SK-N-MC (cell line): ENCODE results near the gene SOX1.

ENCODE experiments used
- DNase-seq: peaks from one replicate; pipeline ENCODE4 v3.0.0-alpha.2; 2011; ENCODE audit warnings: low read depth, low spot score
- H3K27ac ChIP-seq: fragments of 200-600 bp; sonication (generic); 2 replicates; pipeline ENCODE4 v1.5.1; 2016; ENCODE audit warnings: mixed run types
- H3K36me3 ChIP-seq: fragments of 200-600 bp; sonication (generic); 2 replicates; pipeline ENCODE4 v1.6.1; 2017; ENCODE audit warnings: antibody characterized with exemption, low read length, mixed read lengths; ENCODE audit not compliant: insufficient read depth
- H3K4me3 ChIP-seq: fragments of 200-600 bp; sonication (generic); 2 replicates; pipeline ENCODE4 v1.5.1; 2016
- H3K9ac ChIP-seq: fragments of 200-600 bp; sonication (generic); 2 replicates; pipeline ENCODE4 v1.8.0; 2017; ENCODE audit warnings: mixed run types, mixed read lengths; ENCODE audit not compliant: insufficient read length
- H3K9me3 ChIP-seq: fragments of 200-600 bp; sonication (generic); 2 replicates; pipeline ENCODE4 v1.6.1; 2017; ENCODE audit warnings: low read depth, mild to moderate bottlenecking, antibody characterized with exemption, low read length, moderate library complexity, mixed read lengths
- EZH2 ChIP-seq: fragments of 200-600 bp; sonication (generic); IDR thresholded peaks from one replicate; pipeline ENCODE4 v1.6.1; 2017; ENCODE audit warnings: antibody characterized with exemption
- FOXP2 ChIP-seq: optimal IDR thresholded peaks from 2 replicates; pipeline ENCODE3; 2011; ENCODE audit warnings: mild to moderate bottlenecking, moderate library complexity; ENCODE audit not compliant: insufficient read depth; ENCODE audit errors: extremely low read length, control extremely low read depth
- POLR2AphosphoS5 ChIP-seq: IDR thresholded peaks from 2 replicates; pipeline ENCODE4 v1.6.1; 2012; ENCODE audit warnings: mild to moderate bottlenecking, low read depth, low read length, borderline replicate concordance

The SOX1 gene

DNA sequence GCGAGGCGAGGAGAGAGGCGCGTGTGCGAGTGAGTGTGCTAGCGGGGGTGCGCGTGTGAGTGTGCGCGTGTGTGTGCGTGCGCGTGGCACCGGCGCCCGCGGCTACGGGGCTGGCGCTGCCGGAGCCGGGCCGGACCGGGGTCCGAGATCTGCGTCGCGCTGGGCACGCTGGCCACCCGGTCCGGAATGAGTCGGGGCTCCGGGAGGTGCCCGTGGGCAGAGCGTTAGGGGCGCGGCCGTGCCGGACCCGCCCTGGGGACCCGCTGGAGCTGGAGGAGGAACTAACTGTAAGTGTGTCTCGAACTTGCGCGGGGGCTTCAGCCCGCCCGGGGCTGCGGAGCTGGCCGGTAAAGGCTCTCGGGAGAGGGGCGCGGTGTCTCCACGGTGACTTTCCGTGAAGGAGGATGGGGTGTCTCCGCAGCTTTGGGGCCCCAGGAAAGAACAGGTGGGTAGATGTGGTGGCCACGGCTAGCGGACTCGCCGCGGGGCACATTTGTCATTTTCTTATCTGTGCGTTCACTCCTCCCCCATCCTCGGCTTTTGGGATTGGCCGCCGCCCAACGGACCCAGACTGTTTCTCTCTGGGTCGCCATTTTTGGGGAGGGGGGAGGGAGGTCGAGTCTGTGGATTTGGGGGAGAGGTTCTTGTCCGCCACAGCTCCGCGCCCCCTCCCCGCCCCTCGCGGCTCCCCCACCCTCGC is 10.1 kb upstream of the SOX1 start:
- no peaks in the 10 kb centered on the region for H3K9me3 ChIP-seq
- no peak overlapping the region for H3K4me3 ChIP-seq
- DNase-seq, result no peak
- TF ChIP-seq FOXP2 (no peak), POLR2AphosphoS5 (no peak), EZH2 (no peak)
- H3K27ac ChIP-seq, result no peak overlapping the region
- no peaks in the 10 kb centered on the region for H3K36me3 ChIP-seq
- no peak overlapping the region for H3K9ac ChIP-seq

GRCh38 chr13:112057439-112057735 is 9.6 kb upstream of the SOX1 start:
- no peak overlapping the region for H3K4me3 ChIP-seq
- TF ChIP-seq POLR2AphosphoS5, result no peak
- TF ChIP-seq FOXP2, result no peak
- no peak for DNase-seq
- no peak overlapping the region for H3K27ac ChIP-seq
- no peaks in the 10 kb centered on the region for H3K9me3 ChIP-seq
- no peaks in the 10 kb centered on the region for H3K36me3 ChIP-seq
- no peak overlapping the region for H3K9ac ChIP-seq

GRCh38 chr13:112057736-112058518 is 9.0 kb upstream of the SOX1 start:
- no peak overlapping the region for H3K4me3 ChIP-seq
- H3K9ac ChIP-seq, result no peak overlapping the region
- TF ChIP-seq POLR2AphosphoS5 (no peak), EZH2 (peak; percentile 85), FOXP2 (no peak)
- H3K9me3 ChIP-seq, result no peaks in the 10 kb centered on the region
- no peaks in the 10 kb centered on the region for H3K36me3 ChIP-seq
- DNase-seq, result no peak
- H3K27ac ChIP-seq, result no peak overlapping the region

GRCh38 chr13:112058519-112058873 is 8.5 kb upstream of the SOX1 start:
- no peak overlapping the region for H3K9ac ChIP-seq
- H3K9me3 ChIP-seq, result no peaks in the 10 kb centered on the region
- no peaks in the 10 kb centered on the region for H3K36me3 ChIP-seq
- no peak overlapping the region for H3K27ac ChIP-seq
- DNase-seq, result no peak
- no peak for TF ChIP-seq POLR2AphosphoS5
- TF ChIP-seq EZH2, result no peak
- no peak for TF ChIP-seq FOXP2
- H3K4me3 ChIP-seq, result no peak overlapping the region

DNA sequence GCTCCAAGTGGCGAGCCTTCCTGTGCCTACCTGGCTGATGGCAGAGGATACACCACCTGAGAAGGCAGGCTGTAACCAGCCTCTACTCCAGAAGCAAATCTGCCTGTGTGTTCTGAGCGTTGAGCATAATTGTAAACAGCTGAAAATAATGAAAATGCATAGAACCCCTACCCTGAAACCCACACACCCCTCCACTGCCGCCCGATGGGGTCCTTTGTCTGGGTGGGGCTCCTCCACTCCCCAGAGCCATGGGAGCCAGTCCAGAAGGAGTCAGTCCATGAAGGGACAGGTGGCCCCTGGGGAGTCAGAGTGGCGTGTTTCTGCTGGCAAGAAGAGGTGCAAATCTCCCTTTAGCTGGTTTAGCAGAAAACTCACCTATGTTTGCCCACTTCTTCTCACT is 8.0 kb upstream of the SOX1 start:
- H3K9ac ChIP-seq, result no peak overlapping the region
- H3K4me3 ChIP-seq, result no peak overlapping the region
- H3K9me3 ChIP-seq, result no peaks in the 10 kb centered on the region
- no peak for TF ChIP-seq POLR2AphosphoS5
- no peak for TF ChIP-seq EZH2
- no peak for TF ChIP-seq FOXP2
- H3K36me3 ChIP-seq, result no peaks in the 10 kb centered on the region
- no peak overlapping the region for H3K27ac ChIP-seq
- no peak for DNase-seq

- TF ChIP-seq POLR2AphosphoS5 (no peak), FOXP2 (no peak), EZH2 (no peak)
- no peak overlapping the region for H3K9ac ChIP-seq
- H3K27ac ChIP-seq, result no peak overlapping the region
- no peak for DNase-seq
- H3K4me3 ChIP-seq, result no peak overlapping the region
- no peaks in the 10 kb centered on the region for H3K36me3 ChIP-seq
- no peaks in the 10 kb centered on the region for H3K9me3 ChIP-seq
These were observed 7.3 kb upstream of the SOX1 start for GRCh38 chr13:112059457-112060281.

DNA sequence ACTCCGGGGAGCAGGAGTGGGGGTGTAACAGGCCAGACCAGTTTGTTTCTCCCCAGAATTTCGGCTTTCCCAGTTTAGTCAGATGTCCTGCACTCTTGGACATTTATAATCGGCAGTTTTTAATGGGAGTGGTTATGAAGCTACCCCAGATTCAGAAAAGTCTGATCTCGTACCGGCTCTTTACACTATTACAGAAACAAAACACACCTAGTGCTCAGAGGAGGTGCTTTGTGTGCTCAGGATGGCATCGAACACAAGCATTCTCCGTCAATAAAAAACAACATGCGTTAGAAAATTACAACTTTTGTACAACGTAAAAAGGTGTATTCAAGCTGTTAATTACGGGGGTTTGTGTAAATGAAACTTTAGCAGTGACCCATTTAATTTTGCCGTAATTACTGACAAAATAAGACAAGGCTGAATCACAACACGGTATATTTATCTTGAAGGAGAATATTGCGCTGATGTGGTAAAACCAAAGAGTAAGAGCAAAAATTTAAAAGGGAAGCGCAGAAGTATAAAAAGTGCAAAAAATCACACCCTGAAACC is 6.6 kb upstream of the SOX1 start:
- H3K9me3 ChIP-seq, result no peaks in the 10 kb centered on the region
- H3K9ac ChIP-seq, result no peak overlapping the region
- no peak for TF ChIP-seq FOXP2
- TF ChIP-seq POLR2AphosphoS5, result no peak
- no peak for TF ChIP-seq EZH2
- no peak overlapping the region for H3K4me3 ChIP-seq
- H3K36me3 ChIP-seq, result no peaks in the 10 kb centered on the region
- no peak for DNase-seq
- no peak overlapping the region for H3K27ac ChIP-seq

DNA sequence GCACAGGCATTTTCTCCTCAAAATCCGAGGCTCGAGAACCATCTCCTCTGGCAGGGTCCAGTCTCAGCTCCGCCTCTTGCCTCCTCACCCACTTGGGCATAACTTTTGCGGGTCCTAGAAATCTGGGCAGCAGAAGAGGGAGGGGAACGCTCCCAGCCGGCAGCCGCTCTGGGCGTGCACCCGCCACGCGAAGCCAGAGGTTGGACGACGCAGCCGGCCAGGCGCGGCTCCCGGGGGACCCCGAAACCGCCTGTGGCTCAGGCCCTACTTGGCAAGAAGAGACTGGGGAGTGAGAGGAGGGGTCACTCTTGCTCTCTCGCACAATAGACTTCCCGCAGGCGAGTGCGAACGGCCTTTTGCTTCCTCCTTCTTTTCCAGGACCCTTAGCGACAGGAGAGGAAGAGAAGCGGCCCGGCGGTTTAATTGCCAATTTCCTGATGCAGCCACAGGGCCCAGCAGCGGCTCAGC is 6.0 kb upstream of the SOX1 start:
- Histone ChIP-seq H3K36me3 (no peaks in the 10 kb centered on the region), H3K9ac (no peak overlapping the region), H3K27ac (no peak overlapping the region), H3K4me3 (no peak overlapping the region), H3K9me3 (no peaks in the 10 kb centered on the region)
- no peak for TF ChIP-seq POLR2AphosphoS5
- TF ChIP-seq EZH2, result no peak
- TF ChIP-seq FOXP2, result no peak
- DNase-seq, result no peak
